ENCODE measurements around the gene BRD7.
A peak's percentile ranks its signal among the peaks of the same experiment; 100 is the strongest.

BRD7 gene

GRCh38 chr16:50318796-50319578 is 49.8 kb downstream of the BRD7 start:
- DNase-seq, result no peak

GRCh38 chr16:50316848-50317630 is 51.7 kb downstream of the BRD7 start:
- no peak for DNase-seq

DNA sequence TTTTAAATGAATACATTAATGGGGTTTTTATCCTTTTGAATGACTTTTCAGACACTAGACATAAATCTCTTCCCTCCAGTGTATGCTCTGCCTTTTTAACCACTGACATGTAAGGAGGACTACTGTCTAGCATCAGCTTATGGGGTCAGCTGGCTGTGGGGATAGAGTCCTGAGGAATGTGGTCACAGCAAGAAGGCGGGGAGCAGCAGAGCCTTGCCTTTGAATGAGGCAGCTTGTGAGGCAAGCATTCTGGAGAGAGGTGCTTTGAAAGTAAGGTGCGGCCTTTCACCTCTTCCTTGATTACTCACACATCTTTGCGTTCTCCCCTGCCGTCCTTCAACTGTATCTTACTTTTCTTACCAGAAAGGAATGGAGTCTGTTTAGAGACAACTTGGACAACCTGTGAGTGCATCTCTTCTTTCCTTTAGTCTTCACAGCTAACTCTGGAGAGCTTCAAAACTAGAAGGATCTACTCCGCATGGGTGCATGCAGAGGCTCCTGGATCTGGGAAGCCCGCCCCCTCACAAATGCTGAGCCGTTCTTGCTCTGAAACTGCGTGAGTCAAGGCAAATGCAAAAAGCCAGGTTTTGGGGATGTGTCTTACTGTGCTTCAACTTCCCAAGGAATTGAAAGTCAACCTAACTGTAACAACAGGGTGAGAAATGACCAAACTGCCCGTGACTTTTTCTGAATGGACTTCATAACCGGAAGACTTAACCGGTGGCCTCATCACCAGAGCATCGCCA is 52.5 kb downstream of the BRD7 start:
- no peak for DNase-seq

GRCh38 chr16:50315346-50315997 is 53.3 kb downstream of the BRD7 start:
- no peak for DNase-seq

- no peak for DNase-seq
These were observed 54.1 kb downstream of the BRD7 start for GRCh38 chr16:50314665-50315064.

DNA sequence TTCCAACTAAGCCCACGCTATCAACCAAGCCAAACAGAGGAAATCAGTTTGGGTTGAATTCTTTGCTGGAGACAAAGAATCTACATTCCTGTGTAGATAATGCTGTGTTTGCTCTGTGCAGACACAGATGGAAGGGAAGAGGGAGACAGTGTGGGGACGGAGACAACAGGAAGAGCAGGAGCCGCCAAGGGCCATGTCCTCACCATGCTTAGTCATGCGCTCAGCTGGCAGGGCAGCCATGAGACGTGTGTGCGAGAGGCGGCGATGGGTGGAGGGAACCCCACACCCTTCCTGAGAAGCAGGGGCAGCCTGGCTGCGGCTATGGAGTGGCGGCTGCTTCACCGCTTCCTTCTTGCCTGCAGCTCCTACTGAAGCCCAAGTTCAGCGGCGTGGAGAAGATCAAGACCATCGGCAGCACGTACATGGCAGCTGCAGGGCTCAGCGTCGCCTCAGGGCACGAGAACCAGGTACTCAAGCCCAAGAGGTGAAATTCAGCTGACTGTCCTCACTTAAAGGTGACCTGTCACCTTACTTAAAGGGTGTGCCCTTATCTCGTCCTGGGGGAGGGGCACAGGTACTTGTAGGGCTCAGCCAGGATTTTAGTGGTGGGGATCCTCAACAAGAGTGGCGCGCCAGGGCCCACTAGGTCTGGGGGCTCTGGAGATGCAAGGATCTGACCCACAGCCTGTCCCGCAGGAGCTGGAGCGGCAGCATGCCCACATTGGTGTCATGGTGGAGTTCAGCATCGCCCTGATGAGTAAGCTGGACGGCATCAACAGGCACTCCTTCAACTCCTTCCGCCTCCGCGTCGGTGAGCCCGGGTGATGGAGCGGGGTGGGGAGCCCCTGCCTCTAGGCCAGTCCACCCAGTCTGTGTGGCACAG is 55.0 kb downstream of the BRD7 start:
- peak; percentile 43 for DNase-seq

DNA sequence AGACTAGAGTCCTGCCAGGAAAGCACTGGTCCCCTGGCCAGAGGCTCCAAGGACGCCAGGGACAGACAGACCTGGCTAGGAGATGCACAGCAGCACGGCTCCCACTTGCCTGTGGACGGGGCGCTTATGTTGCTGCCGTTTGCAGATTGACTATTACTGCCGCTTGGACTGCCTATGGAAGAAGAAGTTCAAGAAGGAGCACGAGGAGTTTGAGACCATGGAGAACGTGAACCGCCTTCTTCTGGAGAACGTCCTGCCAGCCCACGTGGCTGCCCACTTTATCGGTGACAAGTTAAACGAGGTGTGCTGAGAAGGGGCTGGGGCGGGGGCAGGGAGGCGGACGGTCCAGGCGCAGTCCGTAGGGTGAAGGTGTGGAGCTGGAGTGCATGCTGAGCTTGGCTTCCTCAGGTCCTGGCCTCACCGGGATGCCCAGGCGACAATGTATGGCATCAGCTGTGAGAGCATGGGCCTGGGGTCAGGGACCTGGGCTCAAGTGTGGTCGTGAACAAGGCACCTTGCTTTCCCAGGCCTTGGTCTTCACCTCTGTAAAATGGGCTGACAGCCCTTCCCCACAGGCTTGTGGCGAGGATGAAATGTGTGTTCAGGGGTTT is 56.8 kb downstream of the BRD7 start:
- DNase-seq, result no peak

GRCh38 chr16:50311134-50311528 is 57.7 kb downstream of the BRD7 start:
- no peak for DNase-seq

- no peak for DNase-seq
These were observed 58.3 kb downstream of the BRD7 start for GRCh38 chr16:50310308-50311133.

GRCh38 chr16:50309527-50310307 is 59.1 kb downstream of the BRD7 start:
- DNase-seq, result no peak

DNA sequence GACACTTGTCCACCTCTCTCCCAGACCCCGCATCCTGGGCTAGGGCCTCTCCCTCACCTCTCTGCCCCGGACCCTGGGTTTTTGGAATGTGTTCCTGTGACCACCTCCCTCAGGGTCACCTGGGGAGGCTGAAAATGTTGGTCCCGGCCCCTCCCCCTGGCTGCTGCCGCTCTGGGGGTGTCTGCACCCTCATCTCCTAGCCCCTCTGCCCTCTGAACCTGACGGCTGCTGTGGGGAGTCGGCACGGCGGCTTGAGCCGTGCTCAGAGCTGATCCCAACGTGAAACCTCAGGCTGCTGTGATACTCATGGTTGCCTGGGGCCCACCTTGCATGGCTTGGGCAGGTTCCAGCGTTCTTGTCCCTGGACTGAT is 59.6 kb downstream of the BRD7 start:
- DNase-seq, result no peak

DNA sequence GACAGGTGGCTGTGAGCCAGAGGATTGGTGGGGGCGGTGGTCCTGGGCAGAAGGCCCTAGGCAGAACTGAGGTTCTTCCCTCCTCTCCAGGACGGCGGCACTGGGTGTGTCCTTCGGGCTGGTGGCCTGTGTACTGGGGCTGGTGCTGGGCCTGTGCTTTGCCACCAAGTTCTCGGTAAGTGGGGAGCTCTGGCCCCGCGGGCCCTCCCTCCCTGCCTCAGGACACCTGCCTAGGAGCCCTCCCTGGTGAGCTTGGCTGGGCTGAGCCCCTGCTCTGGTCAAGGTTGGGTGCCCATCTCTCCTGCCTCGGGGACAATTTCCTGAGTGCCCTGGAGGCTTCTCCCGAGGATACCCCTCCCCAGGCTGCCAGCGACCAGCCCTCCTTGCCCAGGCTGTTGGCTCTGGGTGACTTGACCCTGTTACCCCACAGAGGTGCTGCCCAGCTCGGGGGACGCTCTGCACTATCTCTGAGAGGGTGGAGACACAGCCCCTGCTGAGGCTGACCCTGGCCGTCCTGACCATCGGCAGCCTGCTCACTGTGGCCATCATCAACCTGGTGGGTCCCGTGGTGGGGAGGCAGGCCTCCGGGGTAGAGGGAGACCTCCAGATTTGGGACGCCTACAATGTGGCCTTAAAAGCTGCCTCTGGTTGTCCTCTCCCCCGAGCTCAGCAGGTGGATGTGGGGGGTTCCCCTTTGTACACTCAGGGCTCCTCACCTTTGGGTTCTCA is 60.4 kb downstream of the BRD7 start:
- DNase-seq, result no peak

- DNase-seq, result no peak
These were observed 62.5 kb downstream of the BRD7 start for GRCh38 chr16:50306287-50306686.

GRCh38 chr16:50305441-50306061 is 63.2 kb downstream of the BRD7 start:
- no peak for DNase-seq

DNA sequence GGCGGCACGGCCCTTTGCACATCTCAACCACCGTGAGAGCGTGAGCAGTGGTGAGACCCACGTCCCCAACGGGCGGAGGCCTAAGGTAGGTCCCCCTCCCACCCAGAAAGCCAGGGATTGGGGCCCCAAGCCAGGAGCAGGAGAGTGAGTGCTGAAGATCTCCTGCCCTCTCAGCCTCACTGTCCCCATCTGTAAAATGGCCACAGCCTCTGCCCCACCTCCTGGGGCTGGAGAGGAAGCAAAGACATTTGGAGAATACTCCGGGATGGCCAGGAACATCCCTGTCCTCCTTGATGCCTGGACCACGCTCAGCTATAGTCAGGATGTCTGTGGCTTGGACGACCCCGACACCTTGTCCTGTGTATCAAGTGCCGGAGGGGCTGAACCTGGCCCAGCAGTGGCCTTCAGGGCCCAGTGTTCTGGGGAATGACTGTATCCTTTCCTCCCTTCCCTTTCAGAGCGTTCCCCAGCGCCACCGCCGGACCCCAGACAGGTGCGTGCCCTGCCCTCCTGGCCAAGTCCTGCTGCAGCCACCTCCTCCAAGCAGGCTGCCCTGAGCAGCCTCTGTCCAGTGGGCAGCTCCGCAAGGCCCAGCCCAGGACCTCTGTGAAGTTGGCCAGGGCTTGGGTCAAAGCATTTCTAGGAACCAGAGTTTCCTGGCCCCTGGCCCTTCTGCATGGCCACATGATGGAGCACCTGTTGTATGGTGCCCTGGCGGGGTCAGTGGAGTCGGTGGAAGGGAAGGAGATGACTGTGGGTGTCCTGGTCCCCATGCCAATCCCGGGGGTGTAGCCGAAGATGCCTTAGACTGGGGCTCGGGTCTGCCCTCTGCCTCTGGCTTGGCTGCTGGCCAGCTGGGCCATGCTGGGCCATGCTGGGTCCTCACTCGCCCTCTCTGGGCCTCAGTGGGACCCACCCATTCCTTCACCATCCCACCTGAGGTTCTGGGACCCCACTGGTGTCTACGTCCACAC is 64.0 kb downstream of the BRD7 start:
- DNase-seq, result no peak

DNA sequence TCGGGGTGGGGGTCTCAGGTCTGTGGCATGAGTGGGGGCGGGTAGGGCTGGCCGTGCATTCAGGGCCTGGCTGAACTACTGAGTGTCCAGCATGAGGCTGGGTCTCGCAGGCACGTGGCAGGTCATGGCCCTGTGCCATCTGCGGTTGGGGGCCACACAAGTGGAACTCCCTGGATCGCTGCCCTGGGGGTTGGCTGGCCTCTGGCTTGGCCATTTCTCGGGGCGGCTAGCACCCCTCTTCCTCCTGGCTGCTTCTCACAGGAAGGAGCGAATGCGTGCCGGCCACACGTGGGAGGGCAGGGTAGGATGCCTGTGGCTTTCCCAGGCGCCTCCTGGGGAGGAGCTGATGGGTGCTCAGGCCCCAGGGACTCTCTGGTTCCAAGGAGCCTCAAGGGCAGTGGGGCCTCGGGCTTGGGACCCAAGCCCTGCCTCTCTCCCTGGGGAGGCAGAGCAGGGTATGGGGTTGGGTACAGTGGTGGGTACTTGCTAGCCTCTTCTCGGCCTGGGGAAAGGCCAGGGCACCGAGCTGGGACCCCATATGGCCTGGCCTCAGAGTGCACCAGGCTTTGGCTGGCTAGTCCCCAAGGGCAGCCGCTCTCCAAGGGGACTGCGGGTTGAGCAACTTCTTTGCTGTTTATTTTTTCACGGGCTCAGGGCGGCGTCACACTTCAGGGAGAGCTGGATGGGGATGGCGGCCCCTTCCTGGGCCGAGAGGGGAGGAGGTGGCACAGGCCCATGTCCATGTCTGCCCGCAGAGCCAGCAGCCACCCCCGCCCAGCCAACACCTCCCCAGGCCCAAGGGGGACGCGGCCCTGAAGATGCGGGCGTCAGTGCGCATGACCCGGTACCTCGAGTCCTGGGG is 65.0 kb downstream of the BRD7 start:
- DNase-seq, result no peak
